GM21825 (cell line): ENCODE results near the gene GDPD2.

ENCODE experiments used
- ATAC-seq: cut with Tn5 transposase; IDR thresholded peaks from one replicate; pipeline ENCODE4 v1.9.1; 2021; ENCODE audit warnings: mild to moderate bottlenecking, moderate library complexity; ENCODE audit not compliant: unreplicated experiment

The GDPD2 gene

DNA sequence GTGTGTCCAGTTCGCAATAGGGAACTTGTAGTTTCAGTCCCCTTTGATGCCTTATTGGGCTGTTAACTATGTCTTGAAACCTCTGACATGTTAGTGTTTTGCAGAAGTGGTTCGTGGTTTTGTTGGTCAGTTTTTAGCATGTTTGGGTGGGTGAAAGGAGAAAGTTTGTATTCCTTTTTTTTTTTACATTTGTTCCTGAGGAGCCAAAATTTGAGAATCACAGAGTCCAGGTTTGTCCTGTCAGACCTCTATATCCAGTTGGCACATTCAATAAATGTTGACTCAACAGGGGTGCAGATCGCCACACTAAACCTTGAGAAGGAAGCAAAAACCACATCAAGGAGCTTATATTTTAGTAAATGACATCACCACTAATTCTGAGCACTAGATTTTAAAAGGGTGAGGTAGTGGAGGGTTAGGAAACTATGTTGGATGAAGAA lies 47.8 kb downstream of the GDPD2 start:
- ATAC-seq, result no peak

DNA sequence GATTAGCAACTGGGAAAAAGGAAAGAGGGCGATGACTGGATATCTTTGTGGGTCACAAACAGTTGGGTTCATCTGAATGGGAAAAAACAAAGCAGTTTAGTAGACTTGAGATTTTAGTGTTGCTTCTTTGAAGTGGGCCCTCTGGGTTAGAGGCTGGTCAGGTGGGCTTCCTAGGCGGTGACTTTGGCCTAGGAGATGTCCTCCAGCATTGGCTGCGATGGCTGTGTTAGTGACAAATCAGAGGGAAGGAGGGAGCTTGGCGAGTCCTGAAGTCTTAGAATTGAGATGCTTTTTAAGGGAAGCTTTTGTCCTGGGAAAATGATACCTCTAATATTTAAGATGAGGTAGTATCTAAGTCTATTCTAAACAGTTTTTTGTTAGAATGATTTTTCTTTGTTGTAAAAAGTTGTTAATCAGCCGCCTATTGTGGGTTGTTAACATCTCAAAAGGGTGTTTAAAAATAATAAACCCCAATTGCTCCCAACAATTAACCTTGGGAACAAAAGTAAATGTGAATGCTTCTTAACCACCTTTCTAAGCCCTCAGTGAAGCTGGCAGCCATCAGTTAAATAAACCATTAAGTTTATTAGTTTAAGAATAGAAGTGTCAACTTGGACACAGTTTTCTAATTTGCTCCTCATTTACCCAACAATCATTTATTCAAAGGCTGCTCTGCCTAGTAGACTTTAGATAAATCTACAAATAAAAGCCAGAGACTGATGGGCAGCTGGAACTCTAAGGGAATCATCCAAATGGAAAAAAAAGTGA lies 53.2 kb downstream of the GDPD2 start:
- no peak for ATAC-seq

DNA sequence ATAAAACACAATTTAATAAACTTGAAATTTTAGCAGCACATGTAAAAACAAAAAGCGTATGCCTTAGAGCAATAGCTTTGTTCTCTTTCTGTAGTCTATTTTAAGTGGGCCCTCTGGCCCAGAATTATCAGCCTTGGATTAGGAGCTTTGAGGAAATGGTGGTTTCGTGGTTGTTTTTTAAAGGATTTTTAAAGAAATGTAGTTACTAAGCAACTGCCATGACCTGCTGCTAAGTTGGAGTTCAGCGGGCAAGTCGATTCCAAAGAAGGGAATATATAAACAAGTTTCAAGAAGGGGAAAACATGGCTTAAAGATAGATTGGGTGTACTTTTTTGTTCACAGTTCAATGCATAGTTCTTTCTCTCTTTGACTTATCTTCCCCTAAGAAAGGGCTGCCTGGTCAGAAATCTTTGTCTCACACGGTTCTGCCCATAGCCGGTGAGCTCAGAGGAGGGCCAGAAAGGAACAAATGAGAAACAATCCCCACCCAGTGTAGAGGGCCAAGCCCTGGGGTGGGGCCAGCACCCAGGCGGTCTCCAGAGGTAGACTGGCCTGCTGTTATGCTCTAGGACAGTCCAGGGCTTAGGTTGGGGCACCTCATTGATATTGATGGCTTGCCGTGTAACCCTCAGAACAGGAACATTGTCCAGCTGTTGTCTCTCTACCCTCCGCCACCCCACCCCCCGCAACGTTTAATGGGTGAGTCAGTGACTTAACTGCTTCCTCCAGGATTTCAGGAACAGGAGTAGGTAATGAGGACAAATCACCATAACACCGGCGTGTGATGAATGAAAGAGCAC lies 54.0 kb downstream of the GDPD2 start:
- no peak for ATAC-seq

GRCh38 chrX:70477734-70478075 lies 54.6 kb downstream of the GDPD2 start:
- ATAC-seq, result no peak

DNA sequence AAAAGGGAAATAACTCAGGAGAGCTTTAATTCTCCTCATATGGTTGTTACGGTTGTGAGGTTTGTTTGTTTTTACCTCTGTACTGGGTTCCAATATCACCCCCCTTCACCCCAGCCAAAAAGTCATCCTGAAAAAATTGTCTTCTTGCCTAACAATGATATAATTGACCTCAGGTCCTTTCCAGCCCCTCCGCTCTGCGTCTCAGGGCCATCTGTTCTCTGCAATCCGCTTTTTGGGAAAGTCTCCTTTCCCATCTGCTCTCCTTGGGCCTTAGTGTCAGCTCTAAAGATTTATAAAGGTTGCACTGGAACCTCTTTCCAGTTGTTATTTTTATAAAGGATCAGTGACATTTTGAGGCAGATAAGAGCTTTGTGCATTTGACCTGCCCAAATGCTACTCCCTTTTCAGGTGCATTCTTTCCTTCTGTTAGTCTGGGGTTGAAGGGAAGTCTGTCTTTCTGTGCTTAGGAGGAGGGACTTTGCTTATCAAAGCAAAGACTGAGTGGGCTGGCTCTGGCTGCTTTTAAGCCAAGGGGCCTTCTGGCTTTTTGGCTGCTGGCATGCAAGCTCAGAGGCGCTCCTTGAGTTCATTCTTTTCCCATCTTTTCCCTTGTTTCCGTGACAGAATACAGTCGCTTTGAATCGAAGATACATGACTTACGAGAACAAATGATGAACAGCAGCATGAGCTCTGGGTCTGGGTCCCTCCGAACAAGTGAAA lies 55.6 kb downstream of the GDPD2 start:
- ATAC-seq, result no peak

- no peak for ATAC-seq
Measured at GRCh38 chrX:70479247-70479921, 56.3 kb downstream of the GDPD2 start.

- ATAC-seq, result no peak
Measured at GRCh38 chrX:70479922-70480659, 57.0 kb downstream of the GDPD2 start.

DNA sequence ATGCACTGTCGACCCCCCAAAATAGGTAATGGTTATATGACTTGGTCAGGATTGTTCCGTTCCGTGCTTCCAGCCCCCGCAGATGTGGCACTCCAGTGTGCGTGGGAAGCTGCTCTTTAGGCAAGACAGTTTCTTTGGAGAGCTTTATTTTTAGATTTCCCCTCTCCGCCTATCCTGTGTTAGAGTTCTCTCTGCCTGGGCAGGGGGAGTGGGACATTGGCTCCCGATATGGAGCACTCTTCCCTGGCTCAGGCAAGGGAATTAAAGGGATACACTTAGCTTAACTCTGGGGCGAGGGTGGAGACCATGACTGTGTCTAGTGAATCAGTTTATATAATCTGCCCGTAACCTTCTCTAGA lies 57.5 kb downstream of the GDPD2 start:
- ATAC-seq, result no peak

DNA sequence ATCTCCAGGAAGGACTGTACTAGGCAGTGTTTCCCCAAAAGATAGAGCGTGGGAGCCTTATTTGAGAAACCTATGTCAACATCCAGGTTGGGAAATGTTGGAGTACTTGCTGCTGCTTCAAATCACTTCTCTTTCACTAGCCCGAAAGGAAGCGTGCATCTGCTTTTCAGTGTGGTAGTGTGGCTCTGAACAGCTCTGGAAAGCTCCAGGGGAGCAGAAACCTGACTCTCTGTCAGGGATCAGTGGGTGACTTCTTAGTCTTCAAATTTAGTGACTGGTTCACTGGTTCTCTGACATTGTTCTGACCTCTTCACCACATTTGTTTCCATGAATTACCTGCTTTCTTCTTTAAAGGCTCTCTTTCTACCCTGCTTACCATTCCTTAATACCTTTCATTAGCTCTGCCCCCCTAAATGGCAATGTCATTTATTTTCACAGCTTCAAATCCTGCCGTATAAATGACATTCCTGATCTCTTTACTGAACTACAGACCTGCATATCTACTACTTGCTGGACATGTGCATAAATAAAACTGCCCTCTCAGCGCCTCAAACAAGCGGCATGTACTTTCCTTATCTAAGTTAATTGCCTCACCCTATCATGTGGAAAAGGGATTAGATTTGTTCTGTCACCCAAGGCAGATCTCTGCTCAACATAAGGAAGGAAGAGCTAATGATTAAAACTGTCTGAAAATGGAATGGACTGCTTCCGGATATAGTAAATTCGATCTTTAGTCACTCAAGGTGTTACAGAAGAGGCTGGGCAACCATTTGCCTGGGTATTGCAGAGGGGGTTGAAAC lies 58.6 kb downstream of the GDPD2 start:
- ATAC-seq, result no peak

DNA sequence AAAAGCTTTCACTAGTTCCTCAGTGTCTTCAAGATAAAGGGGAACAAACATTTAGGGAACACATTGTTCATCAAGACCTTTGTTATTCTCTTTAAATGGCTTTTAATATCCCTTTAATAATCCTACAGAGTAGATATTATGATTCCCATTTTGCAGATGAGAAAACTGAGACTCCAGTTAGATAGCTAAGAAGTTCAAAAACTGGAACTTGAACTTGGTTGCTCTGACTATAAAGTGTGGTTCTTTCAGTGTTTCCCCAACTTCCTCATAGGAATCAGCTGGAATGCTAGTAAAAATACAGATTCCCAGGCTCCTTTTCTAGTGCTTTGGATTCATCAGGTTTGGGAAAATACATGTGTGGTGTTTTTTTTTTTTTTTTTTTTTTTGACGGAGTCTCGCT lies 59.2 kb downstream of the GDPD2 start:
- ATAC-seq, result no peak
